Skin epidermis (tissue), 12 donors: ENCODE measurements around the gene HELZ2.

Experiments used
- H3K27ac ChIP-seq, 21 experiments: fragments of 200-600 bp; sonication (generic) in 11 of 21; one replicate each; pipeline ENCODE4 v1.5.0; 2020; ENCODE audit warnings: mild to moderate bottlenecking in 3 of 21, inconsistent platforms in 2 of 21, moderate library complexity in 2 of 21
- H3K4me3 ChIP-seq, 7 experiments: fragments of 200-600 bp; sonication (generic) in 2 of 7; one replicate each; pipeline ENCODE4 v1.5.0; 2020; ENCODE audit warnings: inconsistent platforms in 2 of 7, mild to moderate bottlenecking in 2 of 7, moderate library complexity in 1 of 7

The HELZ2 gene

DNA sequence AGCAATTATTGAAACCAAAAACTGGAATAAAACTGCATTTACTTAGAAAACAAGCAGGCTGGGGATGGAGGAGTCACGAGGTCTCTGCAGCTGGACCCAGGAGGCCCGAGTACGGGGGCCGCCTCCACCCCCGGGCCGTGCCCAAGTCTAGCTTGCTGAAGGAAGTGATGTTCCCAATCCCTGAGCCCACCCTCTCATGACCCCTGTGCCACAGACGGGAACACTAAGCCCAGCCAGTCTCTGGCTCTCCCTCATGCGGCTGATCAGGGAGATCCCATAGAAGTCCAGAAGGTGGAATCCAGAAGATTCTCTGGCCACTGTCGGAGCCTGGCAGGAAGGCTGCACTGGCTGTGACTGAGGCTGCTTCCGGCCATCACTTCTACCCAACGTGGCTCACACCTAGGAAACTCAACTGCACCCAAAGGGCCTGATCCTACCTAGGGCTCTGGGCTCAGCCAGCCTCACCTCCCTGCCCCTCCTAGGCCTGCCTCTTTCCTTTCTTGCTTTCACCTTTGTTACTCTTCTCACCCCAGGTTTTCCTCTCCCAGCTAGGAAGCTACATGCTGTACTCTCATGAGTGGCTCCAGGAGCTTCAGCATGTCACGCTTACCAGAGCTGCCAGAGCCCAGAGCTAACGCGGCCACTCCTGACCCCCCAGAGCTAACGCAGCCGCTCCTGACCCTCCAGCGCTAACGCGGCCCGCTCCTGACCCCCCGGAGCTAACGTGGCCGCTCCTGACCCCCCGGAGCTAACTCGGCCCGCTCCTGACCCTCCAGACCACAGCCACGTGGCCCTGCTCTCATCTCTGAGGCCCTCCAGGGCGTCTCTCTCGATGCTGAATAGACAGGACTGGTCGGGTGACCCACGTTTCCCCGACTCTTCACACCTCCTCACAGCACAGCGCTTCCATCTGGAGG, 24.7 kb upstream of the HELZ2 start:
- Histone ChIP-seq H3K27ac (no peak overlapping the region), H3K4me3 (no peak overlapping the region)

DNA sequence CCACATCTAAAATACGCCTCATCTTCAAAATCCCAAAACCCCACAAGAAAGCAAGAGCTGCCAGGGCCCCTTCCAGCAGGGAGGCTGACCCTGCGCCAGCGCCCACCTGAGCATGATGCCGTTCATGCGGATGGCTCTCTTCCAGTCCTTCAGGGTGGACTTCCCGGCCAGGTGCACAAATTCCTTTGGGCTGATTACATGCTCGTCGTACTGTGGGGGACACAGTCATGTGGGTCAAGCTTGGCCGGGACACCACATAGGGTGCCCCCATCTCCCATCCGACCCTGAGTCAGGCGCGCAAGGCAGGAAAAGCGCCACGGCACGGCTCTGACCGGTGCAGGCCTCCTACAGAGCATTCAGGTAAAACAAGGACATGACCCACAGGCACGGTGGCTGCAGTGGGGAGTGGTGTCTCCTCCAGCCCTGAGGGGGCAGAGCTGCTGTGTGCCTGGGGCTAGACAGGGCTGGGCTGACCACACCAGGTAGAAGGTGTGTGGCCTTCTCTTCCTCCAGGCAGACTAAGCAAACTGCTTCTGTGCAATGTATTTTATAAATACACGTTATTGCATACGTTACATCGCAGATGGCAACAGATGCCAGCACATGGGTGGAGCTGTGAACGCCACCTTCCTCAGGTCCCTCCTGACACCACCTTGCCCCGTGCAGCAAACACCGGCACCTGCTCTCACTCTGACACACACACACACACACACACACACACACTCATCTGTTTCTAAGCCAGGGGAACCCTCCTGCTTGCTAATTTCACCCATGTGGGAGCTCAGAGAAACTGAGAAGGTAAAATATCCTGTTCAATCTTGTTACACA, 23.8 kb upstream of the HELZ2 start:
- H3K4me3 ChIP-seq = no peak overlapping the region
- no peak overlapping the region for H3K27ac ChIP-seq

DNA sequence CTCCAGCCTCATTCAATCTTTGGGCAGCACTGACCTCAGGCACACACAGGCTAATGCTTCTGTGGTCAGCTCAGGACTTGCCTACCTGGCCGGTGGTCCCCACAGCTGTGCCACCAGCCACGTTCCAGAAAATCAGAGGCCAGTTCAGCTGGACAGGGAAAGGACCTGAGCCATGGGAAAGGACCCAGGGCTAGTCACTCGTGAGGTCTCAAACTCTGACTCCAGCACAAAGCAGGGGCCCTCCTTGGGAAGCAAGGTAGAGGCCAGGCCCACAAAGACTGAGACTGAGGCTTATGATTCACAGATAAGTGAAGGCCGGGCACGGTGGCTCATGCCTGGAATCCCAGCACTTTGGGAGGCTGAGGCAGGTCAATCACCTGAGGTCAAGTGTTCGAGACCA, 22.4 kb upstream of the HELZ2 start:
- Histone ChIP-seq H3K4me3 (no peak overlapping the region), H3K27ac (no peak overlapping the region)

DNA sequence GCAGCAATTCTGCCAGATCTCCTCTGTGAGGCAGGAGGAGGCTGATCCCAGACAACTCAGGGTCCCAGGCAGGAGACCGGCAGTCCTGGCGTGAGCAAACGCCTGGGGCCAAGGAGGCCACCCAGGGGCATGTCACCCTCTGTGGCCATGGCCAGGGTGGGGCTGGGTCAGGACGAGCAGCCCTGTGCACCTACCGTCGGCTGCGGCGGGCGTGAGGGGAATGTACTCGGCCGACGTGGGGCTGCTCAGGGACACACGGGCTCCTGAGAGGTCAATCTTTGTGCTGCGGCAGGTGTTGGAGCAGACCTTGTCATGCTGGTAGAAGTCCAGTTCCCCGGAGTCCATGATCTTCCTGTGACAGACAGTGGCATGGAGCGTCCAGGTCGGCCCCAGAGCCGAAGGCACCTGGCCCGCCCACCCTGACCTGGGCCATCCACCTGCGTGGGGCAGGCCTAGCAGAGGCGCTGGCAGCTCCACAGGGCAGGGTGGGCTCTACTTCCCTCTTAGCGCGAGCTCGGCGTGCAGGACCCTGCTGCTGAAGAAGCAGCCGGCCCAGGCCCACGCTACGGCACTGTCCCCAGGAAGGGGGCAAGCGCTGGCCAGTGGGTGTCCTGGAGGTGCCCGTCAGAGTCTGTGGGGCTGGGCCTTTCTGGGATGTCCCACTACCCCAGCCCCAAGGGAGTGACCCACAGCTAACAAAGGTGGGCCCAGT, 21.5 kb upstream of the HELZ2 start:
- no peak overlapping the region for H3K4me3 ChIP-seq
- no peak overlapping the region for H3K27ac ChIP-seq

DNA sequence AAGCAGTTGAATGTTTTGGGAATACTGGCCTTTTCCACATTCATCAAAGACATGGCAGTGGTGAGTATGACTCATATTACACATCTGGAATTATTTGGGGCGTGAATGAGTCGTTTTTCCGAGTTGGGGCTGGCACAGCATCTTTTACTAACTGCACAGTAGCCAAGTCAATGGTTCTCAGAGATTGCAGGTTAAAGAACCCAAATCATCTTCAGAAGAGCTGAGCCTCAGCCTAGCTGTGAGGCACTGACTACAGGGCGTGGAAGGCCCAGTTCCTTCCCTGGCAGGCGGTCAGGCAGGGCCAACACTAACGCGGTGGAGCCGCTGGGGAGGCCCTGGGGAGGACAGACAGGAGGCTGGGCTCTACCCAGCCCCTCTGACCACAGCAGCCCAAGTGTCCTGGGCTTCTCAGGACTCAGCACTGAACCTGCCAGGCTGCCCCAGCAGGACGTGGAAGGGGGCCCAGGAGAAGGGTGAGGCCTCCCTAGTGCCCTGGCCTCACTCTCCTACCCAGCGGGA, 20.1 kb upstream of the HELZ2 start:
- H3K4me3 ChIP-seq = no peak overlapping the region
- peak overlapping the region in 11 of 21 experiments; percentile 29 to 75 (median 64) for H3K27ac ChIP-seq

DNA sequence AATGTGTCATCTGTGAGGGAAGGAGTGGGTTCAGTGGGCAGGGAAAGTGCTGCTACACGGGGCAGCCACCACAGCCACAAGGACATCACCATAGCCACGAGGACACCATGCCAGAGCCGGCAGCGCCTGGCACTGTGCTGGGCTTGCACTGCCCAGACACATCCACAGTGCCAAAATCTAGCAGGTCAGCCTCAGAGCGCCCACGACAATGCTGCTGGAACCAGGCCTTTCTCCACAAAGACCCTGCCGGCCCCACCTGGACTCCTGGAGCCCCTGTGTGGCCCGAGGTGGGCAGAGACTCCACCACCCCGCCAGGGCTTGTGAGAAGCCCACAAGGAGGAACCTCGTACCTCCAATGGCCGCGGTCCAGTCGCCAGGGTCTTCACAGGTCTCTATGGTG, 18.6 kb upstream of the HELZ2 start:
- H3K4me3 ChIP-seq = no peak overlapping the region
- H3K27ac ChIP-seq = no peak overlapping the region

DNA sequence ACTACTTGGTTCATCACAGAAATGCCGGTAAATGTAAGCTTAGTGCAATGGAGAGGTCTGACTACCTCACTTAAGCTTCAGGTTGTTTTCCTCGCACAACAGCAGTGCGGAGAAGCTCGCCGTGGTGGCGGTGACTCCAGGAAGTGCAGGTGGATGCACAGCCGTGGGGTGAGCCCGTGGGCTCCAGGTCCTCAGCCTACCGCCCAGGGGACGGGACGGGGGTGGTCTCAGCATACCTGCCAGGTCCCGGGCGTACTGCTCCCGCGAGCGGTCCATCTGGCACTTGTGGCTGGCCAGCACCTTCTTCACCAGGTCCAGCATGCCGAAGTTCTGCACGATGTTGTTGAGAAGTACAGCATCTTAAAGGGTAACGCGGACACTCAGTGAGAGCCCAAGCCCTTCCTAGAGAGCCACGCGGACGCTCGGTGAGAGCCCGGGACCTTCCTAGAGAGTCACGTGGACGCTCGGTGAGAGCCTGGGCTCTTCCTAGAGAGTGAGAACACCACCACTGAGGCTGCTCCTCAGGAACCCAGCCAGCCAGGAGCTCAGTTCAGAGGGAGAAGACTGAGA, 17.8 kb upstream of the HELZ2 start:
- H3K4me3 ChIP-seq = no peak overlapping the region

DNA sequence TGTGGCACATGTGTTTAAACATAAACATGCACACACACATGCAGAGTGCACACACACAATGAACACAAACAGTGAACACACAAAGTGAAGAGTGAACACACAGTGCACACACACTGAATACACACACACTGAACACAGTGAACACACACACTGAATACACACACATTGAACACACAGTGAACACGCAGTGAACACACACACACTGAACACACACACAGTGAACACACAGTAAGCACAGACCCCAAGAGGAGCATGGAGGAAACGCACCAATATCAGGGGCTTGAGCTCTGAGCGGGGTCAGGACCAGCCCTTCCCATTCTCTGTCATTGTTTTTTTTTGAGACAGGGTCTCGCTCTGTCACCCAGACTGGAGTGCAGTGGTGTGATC, 17.1 kb upstream of the HELZ2 start:
- Histone ChIP-seq H3K4me3 (no peak overlapping the region), H3K27ac (no peak overlapping the region)

More for the DNA sequence above, 17.8 kb upstream of the HELZ2 start:
- no peak overlapping the region for H3K27ac ChIP-seq

DNA sequence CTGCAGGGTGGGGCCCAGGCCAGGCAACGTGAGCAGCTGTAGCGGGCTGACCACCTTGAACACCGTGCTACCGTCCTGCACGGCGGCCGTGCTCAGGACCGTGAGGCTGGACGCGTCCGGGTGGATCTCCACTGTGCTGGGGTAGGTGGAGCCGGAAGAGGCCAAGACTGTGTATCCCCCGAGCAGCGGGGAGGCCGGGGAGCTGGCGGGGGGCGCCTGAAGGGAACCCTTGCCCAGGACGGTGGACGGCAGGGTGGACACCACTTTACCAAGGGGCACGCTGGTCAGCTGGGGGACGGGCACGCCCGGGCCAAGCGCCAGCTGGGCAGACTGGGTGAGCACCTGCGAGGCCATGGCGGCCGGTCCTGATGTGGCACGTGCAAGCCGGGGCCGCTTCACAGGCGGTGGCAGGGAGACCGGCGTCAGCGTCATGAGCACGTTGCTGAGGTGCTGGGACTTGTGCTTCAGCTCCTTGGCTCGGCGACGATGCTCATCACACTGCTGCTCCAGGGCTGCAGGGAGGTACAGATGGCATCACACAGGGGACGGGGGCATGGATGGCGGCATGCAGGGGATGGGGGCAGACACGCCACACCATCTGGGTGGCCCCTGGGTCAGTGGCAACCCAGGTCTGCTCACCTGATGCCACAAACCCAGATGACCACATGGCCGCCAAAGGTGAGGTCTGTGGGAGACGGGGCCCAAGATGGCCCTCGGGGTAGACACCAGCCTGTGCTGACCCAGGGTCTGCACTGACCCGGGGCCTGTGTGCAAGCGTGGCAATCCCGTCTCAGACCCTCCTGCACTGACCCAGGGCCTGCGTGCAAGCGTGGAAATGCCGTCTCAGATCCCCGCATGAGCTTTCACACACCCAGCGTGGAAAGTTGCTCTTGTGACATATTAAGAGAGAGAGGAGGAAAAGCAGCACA, 16.4 kb upstream of the HELZ2 start:
- Histone ChIP-seq H3K27ac (no peak overlapping the region), H3K4me3 (no peak overlapping the region)

DNA sequence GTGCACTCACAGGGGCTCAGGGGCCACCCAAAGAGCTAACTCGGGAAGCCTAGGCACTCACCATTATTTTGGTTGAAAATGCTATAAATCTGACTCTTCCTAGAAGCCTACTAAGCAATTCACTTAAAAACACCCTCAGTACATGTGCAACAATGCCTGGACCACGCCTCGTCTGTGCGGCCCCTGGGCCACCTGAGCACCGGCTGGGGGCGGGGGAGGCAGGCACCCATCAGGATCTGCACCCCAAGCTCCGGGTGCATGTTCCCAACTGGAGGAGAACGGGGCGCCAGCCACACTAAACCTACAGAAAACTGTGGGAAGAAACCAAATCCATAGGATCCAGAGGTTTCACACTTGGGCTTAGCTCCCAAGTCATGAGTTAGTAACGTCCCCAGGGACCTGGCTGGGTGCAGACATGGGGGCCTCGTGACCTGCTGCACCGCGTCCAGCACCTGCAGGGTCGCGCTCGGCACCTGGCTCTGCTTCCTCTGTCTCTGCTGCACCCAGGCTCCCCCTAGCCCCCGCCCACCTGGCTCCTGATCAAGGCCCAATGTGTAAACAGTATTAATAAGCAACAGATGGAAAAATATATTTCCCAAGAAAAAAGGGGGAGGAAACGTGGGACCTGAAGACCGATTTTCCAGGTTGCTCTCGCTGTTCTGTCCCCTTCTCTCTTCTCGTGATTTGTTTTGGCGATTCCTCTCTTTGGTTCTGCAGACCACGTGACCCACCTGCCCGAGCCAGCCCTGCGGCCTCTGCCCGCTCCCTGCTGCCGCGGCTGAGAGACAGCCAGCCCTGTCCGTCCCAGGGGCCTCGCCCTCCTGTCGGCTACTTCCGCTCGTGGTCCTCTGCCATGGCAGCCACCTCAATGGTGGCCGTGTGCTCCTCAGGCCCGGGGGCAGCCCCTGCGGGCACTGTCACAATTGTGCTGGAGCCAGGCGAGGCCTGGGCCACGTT, 15.5 kb upstream of the HELZ2 start:
- no peak overlapping the region for H3K27ac ChIP-seq

DNA sequence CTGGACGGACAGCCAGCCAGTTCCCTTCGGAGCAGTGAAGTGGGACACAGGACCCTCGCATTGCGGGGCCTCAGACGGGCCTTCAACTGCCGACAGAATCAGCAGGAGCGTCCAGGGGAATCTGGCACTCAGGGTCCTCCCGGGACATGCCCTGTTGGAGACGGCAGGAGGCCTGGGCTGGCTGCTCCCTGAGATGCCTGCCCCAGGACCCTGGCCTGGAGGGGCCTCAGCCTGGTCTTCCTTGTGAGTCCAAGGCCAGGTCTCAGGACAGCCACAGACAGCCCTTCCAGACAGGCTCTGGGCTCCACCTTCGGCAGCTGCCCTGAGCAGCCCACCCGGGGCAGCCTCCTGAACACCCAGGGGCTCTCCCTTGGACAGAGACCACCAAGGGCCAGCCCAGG, 14.6 kb upstream of the HELZ2 start:
- Histone ChIP-seq H3K27ac (no peak overlapping the region), H3K4me3 (no peak overlapping the region)

More for the DNA sequence above, 15.5 kb upstream of the HELZ2 start:
- H3K4me3 ChIP-seq = no peak overlapping the region

DNA sequence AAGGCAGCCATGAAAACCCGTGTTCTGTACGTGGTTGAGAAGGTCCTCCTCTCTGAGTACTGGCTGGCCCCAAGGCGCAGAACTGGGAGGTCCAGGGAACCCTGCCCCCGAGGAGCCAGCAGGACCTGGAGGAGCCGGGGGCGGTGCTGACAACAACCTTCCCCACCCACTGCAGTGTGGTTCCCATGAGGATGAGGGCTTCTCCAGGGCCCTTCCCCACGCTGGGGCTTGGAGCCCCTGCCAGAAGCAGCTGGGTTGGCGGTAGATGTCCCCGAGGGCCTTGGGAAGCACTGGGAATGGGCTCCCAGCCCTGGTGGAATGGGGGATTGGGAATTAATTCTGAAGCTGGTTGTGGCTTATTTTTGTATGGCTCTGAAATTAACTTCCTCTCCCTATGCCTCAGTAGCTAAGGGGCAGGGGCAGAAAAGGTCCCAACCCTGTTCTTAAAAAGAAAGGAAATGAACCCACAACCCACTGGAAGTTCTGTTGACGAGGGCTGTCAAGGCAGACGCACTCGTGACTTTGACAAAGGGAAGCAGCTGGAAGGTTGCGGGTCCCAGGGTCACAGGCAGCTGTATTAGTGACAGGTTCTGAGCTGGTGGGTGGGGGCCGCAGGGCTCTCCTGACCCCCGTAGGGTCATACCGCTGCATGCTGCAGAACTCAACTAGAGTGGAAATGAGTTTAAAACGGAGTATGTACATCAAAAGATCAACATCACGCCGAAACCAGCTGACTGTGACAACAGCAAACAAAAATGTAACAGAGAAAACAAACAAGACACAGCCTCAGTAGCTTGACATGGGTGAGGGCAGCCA, 13.9 kb upstream of the HELZ2 start:
- Histone ChIP-seq H3K4me3 (no peak overlapping the region), H3K27ac (no peak overlapping the region)

DNA sequence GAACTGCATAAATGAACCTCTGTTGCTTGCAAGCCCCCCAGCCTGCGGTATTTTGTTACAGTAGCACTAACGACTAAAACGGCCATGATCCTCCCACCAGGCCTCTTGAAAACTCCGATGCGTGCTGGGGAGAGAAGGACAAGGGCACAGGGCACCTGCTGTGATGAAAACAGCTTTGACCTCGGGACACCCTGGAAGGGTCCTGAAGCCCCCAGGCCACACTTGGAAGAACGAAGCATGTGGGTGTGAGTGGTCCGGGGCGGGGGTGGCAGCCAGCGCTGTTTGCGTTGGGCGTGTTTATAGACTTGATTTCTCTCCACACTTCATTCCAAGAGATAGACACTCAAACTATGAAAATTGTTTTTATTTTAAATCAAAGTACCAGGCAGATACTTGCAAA, 13.2 kb upstream of the HELZ2 start:
- H3K27ac ChIP-seq = no peak overlapping the region
- no peak overlapping the region for H3K4me3 ChIP-seq

DNA sequence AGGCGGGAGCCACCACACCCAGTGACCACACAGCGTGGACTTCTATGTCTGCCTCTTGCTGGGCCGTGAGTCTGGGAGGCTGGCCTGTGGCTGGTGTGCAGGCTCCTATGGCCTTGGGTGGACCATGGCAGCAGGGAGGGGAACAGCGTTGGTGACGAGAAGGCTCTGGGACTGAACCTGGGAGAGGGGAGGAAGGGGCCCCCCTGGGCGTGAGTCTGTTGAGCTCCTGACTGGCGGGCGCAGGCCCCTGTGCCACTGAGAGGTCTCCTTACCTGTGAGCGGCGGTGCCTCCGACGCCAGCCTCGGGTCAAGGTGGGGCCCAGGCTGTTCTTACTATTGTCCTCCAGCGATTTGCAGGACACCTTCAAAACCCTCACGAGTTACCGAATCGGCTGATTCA, 12.8 kb upstream of the HELZ2 start:
- Histone ChIP-seq H3K4me3 (no peak overlapping the region), H3K27ac (no peak overlapping the region)

DNA sequence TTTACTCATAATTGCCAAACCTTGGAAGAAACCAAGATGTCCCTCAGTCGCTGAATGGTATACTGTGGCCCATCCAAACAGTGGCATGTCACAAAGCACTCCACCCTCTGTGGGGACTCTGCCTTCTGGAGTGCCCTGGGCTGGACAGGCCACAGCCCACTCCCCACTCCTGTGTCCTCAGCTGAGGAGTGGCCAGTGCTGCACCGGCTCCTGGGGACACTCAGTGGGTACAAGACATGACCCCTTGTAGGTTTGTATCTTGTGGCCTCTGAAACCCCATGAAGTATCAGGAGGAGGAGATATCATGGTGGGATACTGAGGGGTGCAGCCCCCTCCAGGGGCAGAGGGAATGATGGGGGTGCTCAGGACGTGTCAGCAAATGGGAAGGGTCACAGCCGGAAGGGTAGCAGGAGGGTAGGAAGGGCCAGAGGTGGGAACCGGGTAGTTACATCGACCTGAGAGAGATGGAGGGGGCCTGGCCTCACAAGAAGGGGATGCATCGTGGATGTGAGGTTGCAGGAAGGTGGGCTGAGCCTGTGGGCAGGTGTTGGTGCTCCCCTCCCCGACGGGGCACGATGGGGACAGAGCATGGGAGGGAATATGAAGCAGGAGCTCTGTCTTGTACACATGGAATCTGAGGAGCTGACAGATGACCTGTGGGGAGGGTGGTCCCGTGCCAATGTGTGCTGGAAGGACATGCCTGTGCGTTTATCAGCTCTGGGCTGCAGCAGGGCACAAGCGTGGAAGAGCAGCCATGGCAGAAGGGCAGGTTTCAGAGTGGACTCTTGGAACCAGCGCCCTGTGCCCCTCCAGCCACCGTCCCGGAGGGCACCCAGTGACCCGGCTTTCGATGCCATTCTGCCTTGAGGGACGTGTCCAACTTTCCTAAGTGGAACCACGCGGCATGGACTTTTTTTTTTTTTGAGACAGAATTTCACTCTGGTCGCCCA, 11.9 kb upstream of the HELZ2 start:
- Histone ChIP-seq H3K27ac (no peak overlapping the region), H3K4me3 (no peak overlapping the region)
